Caco-2 (cell line): ENCODE data around the gene FLNA. TPM values are rescaled to one million over a fixed set of nuclear protein-coding genes. Genes with fewer than 3 reads are reported as not detected.

Source experiments
- Bru-seq: library from RNA; stranded (reverse); fragments of 400-500 nt; gene quantifications from one replicate; lab custom pipeline; 2021; lab: Mats Ljungman, UMichigan
- BruChase-seq, 2 experiments: library from RNA; stranded (reverse); fragments of 400-500 nt; gene quantifications; one replicate each; lab custom pipeline; 2021; lab: Mats Ljungman, UMichigan
- BruUV-seq: library from RNA; stranded (reverse); fragments of 400-500 nt; replicated peaks from 2 replicates; lab custom pipeline; 2021; lab: Mats Ljungman, UMichigan
- CTCF ChIA-PET: fragments of 300-600 bp; sonication (Branson Sonifier 250); formaldehyde crosslinking; loops from one replicate; lab custom pipeline; 2022; ENCODE audit warnings: antibody characterized with exemption; lab: Charles Lee
- POLR2A ChIA-PET: fragments of 300-600 bp; sonication (Branson Sonifier 250); formaldehyde crosslinking; loops from one replicate; lab custom pipeline; 2022; ENCODE audit warnings: antibody characterized with exemption; lab: Charles Lee
- DNase-seq, 2 experiments: peaks; one replicate each; pipeline versions ENCODE4 v3.0.0 to v3.0.0-alpha.2; 2020 to 2022
- H3K27me3 ChIP-seq: replicated peaks from 2 replicates; pipeline ENCODE4 v1.6.0; 2011; ENCODE audit warnings: low read length; ENCODE audit not compliant: control insufficient read depth, insufficient read depth
- H3K36me3 ChIP-seq: 2 replicates; pipeline ENCODE4 v1.5.1; 2011; ENCODE audit warnings: low read length; ENCODE audit not compliant: control insufficient read depth, insufficient read depth
- H3K4me1 ChIP-seq: fragments of 250-450 bp; sonication (Bioruptor Pico); 2 replicates; pipeline ENCODE4 v1.5.1; 2020; ENCODE audit warnings: mild to moderate bottlenecking
- H3K4me3 ChIP-seq: 2 replicates; pipeline ENCODE4 v1.5.1; 2011; ENCODE audit warnings: low read depth, mild to moderate bottlenecking, control low read depth, low read length
- H3K9me3 ChIP-seq: fragments of 250-450 bp; sonication (Bioruptor Pico); 2 replicates; pipeline ENCODE4 v1.5.1; 2020; ENCODE audit warnings: mild to moderate bottlenecking, moderate library complexity
- H3K27ac Mint-ChIP-seq: one replicate; pipeline ENCODE4 v1.8.0; 2022; ENCODE audit warnings: mixed read lengths; ENCODE audit not compliant: unreplicated experiment
- H3K27me3 Mint-ChIP-seq: one replicate; pipeline ENCODE4 v1.8.0; 2022; ENCODE audit warnings: mixed read lengths; ENCODE audit not compliant: insufficient read depth, unreplicated experiment
- H3K36me3 Mint-ChIP-seq: one replicate; pipeline ENCODE4 v1.8.0; 2022; ENCODE audit warnings: mild to moderate bottlenecking, mixed read lengths; ENCODE audit not compliant: insufficient read depth, unreplicated experiment
- H3K4me1 Mint-ChIP-seq: one replicate; pipeline ENCODE4 v1.8.0; 2022; ENCODE audit warnings: low read depth, mixed read lengths; ENCODE audit not compliant: unreplicated experiment
- H3K4me3 Mint-ChIP-seq: one replicate; pipeline ENCODE4 v1.8.0; 2022; ENCODE audit warnings: mild to moderate bottlenecking, moderate library complexity, mixed read lengths; ENCODE audit not compliant: unreplicated experiment
- H3K9me3 Mint-ChIP-seq: one replicate; pipeline ENCODE4 v1.8.0; 2022; ENCODE audit warnings: mixed read lengths; ENCODE audit not compliant: unreplicated experiment
- CTCF ChIP-seq, 2 experiments: fragments of 200-600 bp in 1 of 2; IDR thresholded peaks; 1 replicate in 1 of 2; 2 replicates in 1 of 2; pipeline versions ENCODE4 v1.5.1 to v1.8.0; 2011 to 2022; ENCODE audit warnings: antibody characterized with exemption in 1 of 2, control low read depth in 1 of 2, inconsistent platforms in 1 of 2, low read depth in 1 of 2, low read length in 1 of 2, mild to moderate bottlenecking in 1 of 2, moderate library complexity in 1 of 2; ENCODE audit not compliant: insufficient read depth in 1 of 2, severe bottlenecking in 1 of 2, unreplicated experiment in 1 of 2
- intact Hi-C: fragments of 100-400 bp; cut with micrococcal nuclease; formaldehyde crosslinking; loops from one replicate; pipeline ENCODE4 v1.10.0; 2022; ENCODE audit not compliant: unreplicated experiment
- long read RNA-seq: library from polyadenylated mRNA; stranded (forward); transcript quantifications from one replicate; pipeline ENCODE4 v2.0.0, GENCODE V29; 2022
- total RNA-seq: library from RNA; stranded (reverse); gene quantifications from 2 replicates; pipeline ENCODE4 v1.2.3, GENCODE V29; 2022

FLNA gene
- total RNA-seq (546 and 634 TPM in 2 replicates), Bru-seq, nascent RNA (percentile 77 among the genes with signal in this experiment), BruChase-seq, experiment 1, labeled RNA remaining after a 2-hour chase (percentile 87 among the genes with signal in this experiment), BruChase-seq, experiment 2, labeled RNA remaining after a 6-hour chase (percentile 96 among the genes with signal in this experiment)
- long read RNA-seq, full-length matches to known transcripts = 29 of 229 reads
- long read RNA-seq, partial matches to known transcripts = 166 of 229 reads
- long read RNA-seq, other reads (novel, unspliced or antisense) = 34 of 229 reads

DNA sequence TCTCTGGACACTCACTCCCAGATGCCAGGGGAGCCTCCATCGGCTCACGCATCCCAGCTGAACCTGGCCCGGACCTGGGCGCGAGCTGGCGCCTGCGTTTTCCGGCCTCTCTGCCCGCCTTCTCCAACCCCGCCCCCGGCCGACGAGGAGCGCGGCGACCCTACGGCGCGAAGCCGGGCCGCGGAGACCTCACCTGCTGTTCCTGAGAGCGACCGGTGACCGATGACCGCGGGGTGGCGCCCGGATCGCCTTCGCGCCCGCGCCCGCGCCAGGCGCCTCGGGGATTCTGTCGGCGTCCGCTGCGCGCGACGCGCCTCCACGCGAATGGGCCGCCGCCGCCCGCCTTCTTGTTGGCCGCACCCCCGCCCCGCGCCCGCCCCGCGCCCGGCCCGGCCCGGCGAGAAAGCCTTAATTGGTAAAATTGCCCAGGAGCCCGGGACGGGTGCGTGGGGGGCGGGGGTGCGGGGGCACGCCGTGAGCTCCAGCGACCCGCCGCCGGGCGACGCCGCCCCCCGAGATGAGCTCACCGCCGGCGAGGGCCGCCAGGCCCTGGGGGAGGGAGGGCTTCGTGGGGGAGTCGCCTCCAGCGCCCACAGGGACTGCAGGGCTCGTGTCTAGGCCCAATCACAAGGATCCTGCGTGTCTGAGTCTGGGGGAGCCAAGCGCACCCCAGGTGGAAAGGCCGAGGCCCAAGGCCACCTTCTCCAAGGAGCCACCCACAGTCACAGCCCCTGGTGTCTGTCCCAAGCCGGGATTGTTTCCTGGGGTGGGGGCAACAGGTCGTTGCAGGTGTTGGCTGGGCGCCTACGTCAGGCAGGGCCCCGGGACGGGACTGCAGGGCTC lies at the start of gene FLNA:
FLNA (minus strand) TSS at position 322 of the 843 bp plus-strand sequence. CDS start 3,389 bp downstream, outside the sequence.
- peak within 1 kb of the TSS; percentile 69 for H3K27ac Mint-ChIP-seq
- intact Hi-C loops = loop anchor here (5.0 to 10.0 kb wide), 2 partner anchors 400 to 582 kb away; partner anchors contain the start of genes HCFC1, IDH3G, SSR4 and TMEM187

DNA sequence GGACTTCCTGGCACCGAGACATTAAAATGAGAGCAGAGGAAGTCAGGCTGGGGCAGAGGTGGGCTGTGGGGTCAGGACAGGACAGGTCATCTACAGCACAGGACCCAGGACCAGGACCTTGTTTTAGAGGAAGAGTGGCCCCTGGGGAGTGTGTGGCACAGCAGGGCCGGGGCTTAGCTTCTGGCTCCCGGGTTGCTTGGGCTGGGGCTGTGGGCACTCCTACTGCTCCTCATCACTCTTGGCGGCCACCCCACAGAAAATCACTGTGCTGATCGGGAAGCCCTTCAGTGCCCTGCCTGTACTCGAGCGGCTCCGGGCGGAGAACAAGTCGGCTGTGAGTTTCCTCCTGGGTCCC lies 45.9 kb upstream of the FLNA start:
- ChIA-PET CTCF (no interaction called here), POLR2A (no interaction called here)
- no peaks in the 10 kb centered on the region for H3K9me3 Mint-ChIP-seq
- no peak for DNase-seq
- H3K27me3 Mint-ChIP-seq = no peaks in the 10 kb centered on the region
- H3K36me3 Mint-ChIP-seq = no peaks in the 10 kb centered on the region
- no TSS peak for BruUV-seq
- no peaks in the 10 kb centered on the region for H3K36me3 ChIP-seq
- no peak overlapping the region for H3K4me3 ChIP-seq
- no peak for TF ChIP-seq CTCF (IDR thresholded peaks at IDR 0.05; ENCODE audit: insufficient read depth in 1 of 2, low read depth in 1 of 2, low read length in 1 of 2, severe bottlenecking in 1 of 2, unreplicated experiment in 1 of 2)
- H3K27me3 ChIP-seq = no peaks in the 10 kb centered on the region
- no peak overlapping the region for H3K27ac Mint-ChIP-seq
- H3K4me1 ChIP-seq = no peaks in the 10 kb centered on the region
- intact Hi-C loops = no loop called here
- H3K9me3 ChIP-seq = no peaks in the 10 kb centered on the region
- H3K4me3 Mint-ChIP-seq = no peak overlapping the region
- no peaks in the 10 kb centered on the region for H3K4me1 Mint-ChIP-seq

More for the DNA sequence above, at the start of gene FLNA:
- Mint-ChIP-seq H3K27me3 (no peaks in the 10 kb centered on the region), H3K4me1 (no peaks in the 10 kb centered on the region), H3K9me3 (no peaks in the 10 kb centered on the region), H3K36me3 (peaks cover 33% of the 10 kb centered on the region), H3K4me3 (peak within 1 kb of the TSS; percentile 70)
- peak in 1 of 2 experiments; percentile 21 for TF ChIP-seq CTCF (IDR thresholded peaks at IDR 0.05; ENCODE audit: insufficient read depth in 1 of 2, low read depth in 1 of 2, low read length in 1 of 2, severe bottlenecking in 1 of 2, unreplicated experiment in 1 of 2)
- ChIA-PET CTCF (interaction anchor here (0.5 to 2.0 kb wide), 3 partner anchors 37 to 357 kb away, joined by 3 to 18 read pairs (median 6); no protein-coding TSS in a partner anchor), POLR2A (interaction anchor here (0.6 to 1.1 kb wide), 3 partner anchors 20 to 153 kb away, joined by 3 to 4 read pairs (median 4); no protein-coding TSS in a partner anchor)
- H3K4me3 ChIP-seq = peak within 1 kb of the TSS; percentile 55
- H3K36me3 ChIP-seq = 0 out of 2 replicates have a peak, but pooled peaks cover 2% of the 10 kb centered on the region
- H3K9me3 ChIP-seq = no peaks in the 10 kb centered on the region
- H3K27me3 ChIP-seq = no peaks in the 10 kb centered on the region
- no TSS peak for BruUV-seq
- H3K4me1 ChIP-seq = peaks cover 9% of the 10 kb centered on the region
- peak; percentile 72 to 79 for DNase-seq

- no peaks in the 10 kb centered on the region for H3K36me3 Mint-ChIP-seq
- ChIA-PET POLR2A (no interaction called here), CTCF (no interaction called here)
- H3K27me3 Mint-ChIP-seq = no peaks in the 10 kb centered on the region
- no peak overlapping the region for H3K4me3 Mint-ChIP-seq
- intact Hi-C loops = no loop called here
- no peaks in the 10 kb centered on the region for H3K4me1 Mint-ChIP-seq
- H3K4me1 ChIP-seq = no peaks in the 10 kb centered on the region
- no peak for TF ChIP-seq CTCF (IDR thresholded peaks at IDR 0.05; ENCODE audit: insufficient read depth in 1 of 2, low read depth in 1 of 2, low read length in 1 of 2, severe bottlenecking in 1 of 2, unreplicated experiment in 1 of 2)
- no peak for DNase-seq
- no peak overlapping the region for H3K27ac Mint-ChIP-seq
- no TSS peak for BruUV-seq
- no peaks in the 10 kb centered on the region for H3K9me3 Mint-ChIP-seq
- no peaks in the 10 kb centered on the region for H3K9me3 ChIP-seq
- no peaks in the 10 kb centered on the region for H3K36me3 ChIP-seq
- no peaks in the 10 kb centered on the region for H3K27me3 ChIP-seq
- H3K4me3 ChIP-seq = no peak overlapping the region
Observed at GRCh38 chrX:154419688-154420401, 45.4 kb upstream of the FLNA start.
